Activated T-helper 1 cell treated with anti-CD3 and anti-CD28 coated beads, Interleukin-12 subunit alpha, Interleukin-12 subunit beta, Interleukin-2, Interleukin-4 antibody, amounts not matched to agents 30 ng/mL and 10 ng/mL and 1 ng/mL, durations not matched to agents 14 hours and 24 hours and 36 hours (primary cell): Measurements from ENCODE around the gene TRIM44. TPM values are rescaled to one million over a fixed set of nuclear protein-coding genes. Genes with fewer than 3 reads are reported as not detected.
"Not testable (repeated sequence)": the region's sequence is repeated elsewhere in the genome, so short reads cannot be mapped to it uniquely, and the experiment has no call there.

Source experiments
- DNase-seq: peaks from one replicate; pipeline ENCODE4 v3.0.0; 2021; ENCODE audit warnings: low spot score
- H3K27ac Mint-ChIP-seq: one replicate; pipeline ENCODE4 v1.8.0; 2021; ENCODE audit warnings: mild to moderate bottlenecking, mixed read lengths
- H3K27me3 Mint-ChIP-seq: one replicate; pipeline ENCODE4 v1.8.0; 2022; ENCODE audit warnings: mild to moderate bottlenecking, moderate library complexity, mixed read lengths; ENCODE audit not compliant: insufficient read depth
- H3K36me3 Mint-ChIP-seq: one replicate; pipeline ENCODE4 v1.8.0; 2021; ENCODE audit warnings: low read depth, mixed read lengths
- H3K4me1 Mint-ChIP-seq: one replicate; pipeline ENCODE4 v1.8.0; 2021; ENCODE audit warnings: low read depth, mixed read lengths
- H3K4me3 Mint-ChIP-seq: one replicate; pipeline ENCODE4 v1.8.0; 2021; ENCODE audit warnings: mild to moderate bottlenecking, moderate library complexity, mixed read lengths
- H3K9me3 Mint-ChIP-seq: one replicate; pipeline ENCODE4 v1.8.0; 2021; ENCODE audit warnings: mixed read lengths
- intact Hi-C: fragments of 100-400 bp; cut with micrococcal nuclease; formaldehyde crosslinking; loops from one replicate; pipeline ENCODE4 v1.15.1; 2024
- total RNA-seq: library from RNA; stranded (reverse); gene quantifications from 2 replicates; pipeline ENCODE4 v1.2.3, GENCODE V29; 2022

TRIM44 gene
- total RNA-seq, 1 donor from 2014 or later: 24.3 TPM

DNA sequence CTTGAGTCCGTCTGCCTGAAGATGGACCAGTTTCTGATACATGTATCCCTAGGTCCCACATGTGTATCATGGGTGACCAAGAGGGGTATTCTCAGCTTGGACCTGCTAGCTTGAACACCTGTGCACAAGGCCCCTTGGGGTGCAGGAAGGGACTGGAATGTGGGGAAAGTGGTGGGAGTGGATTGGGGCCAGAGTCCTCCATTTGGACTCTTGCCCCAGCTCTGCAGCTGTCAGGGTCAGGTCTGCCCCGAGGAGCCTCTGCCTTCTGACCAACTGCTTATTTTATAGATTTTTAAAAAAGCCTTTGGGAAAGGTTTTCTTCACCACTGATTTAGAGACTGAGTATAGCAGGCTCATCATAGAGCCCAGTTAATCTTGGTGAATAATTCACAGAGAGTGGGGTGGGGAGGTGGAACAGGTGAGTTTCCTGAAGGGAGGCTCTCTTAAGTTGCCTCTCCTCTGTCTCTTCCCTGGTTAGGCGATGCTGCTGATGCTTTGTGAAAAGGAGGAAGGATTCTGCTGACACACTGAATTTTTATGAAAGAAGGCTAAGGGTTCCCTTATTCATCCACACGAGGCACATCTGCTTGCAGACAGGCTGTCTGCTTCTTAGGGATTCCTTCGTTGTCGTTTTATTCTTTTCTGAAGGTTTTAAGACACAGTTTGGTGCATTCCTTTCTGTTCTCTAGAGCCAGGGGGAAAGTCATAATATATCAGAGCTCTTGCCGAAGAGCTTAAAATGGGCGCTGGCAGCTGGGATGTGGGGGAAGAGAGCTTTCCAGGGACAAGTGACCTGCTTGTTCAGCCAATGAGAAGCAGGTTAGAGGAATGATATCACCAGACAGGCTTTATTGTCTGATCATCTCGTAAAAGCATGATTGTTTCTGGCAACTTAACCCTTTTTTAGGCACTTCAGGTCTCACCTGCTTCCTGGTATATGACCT lies 19.9 kb downstream of the TRIM44 start:
- no peak for DNase-seq
- Mint-ChIP-seq H3K36me3 (peaks cover 9% of the 10 kb centered on the region), H3K4me3 (no peak overlapping the region), H3K27me3 (no peaks in the 10 kb centered on the region), H3K4me1 (peaks cover 7% of the 10 kb centered on the region), H3K27ac (no peak overlapping the region), H3K9me3 (no peaks in the 10 kb centered on the region)
- intact Hi-C loops: no loop called here

DNA sequence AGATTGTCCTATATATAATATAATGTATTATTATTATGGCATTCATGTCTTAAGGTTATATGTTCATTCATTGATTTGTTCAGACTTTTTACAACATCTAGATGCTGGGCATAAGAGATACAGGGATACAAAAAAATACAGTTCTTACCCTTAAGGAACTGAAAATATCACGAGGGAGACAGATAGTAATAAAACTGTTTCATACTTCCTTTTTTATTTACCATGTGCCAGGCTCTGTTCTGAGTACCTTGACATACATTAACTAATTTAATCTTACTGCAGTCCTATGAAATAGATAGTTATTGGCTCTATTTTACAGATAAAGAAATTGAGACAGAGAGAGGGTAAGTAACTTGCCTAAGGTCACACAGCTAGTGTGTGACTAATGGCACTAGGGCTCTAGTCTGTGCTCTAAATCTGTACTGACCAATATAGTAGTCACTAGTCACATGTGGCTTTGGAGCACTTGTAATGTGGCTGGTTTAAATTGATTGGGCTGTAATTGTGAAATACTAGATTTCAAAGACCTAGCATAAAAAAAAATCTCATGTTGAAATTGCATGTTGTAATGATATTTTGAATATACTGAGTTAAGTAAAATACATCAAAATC lies 21.3 kb downstream of the TRIM44 start:
- intact Hi-C loops: no loop called here
- Mint-ChIP-seq H3K27me3 (no peaks in the 10 kb centered on the region), H3K4me3 (no peak overlapping the region), H3K36me3 (peaks cover 12% of the 10 kb centered on the region), H3K27ac (no peak overlapping the region), H3K9me3 (no peaks in the 10 kb centered on the region), H3K4me1 (peaks cover 13% of the 10 kb centered on the region)
- DNase-seq: no peak

DNA sequence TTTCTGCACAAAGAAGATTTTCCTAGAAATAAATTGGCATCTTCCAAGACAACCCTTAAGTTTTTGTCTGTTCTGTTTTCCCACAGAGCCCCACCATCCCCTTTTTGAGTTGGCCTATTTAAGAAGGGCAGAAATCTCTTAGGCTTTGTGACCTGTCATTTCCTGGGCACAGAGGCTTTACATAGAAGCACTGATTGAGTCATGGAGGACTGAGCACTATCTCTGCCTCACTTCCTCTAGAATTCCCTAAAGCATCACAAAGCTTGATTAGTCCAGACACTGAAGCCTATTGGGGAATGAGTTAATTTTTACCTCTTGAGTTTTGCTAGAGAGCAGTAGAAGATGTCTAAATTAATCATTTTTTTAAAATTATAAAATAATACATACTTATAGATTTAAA lies 25.4 kb downstream of the TRIM44 start:
- Mint-ChIP-seq H3K27me3 (no peaks in the 10 kb centered on the region), H3K4me1 (peaks cover 6% of the 10 kb centered on the region), H3K27ac (no peak overlapping the region), H3K9me3 (no peaks in the 10 kb centered on the region), H3K36me3 (peaks cover 17% of the 10 kb centered on the region), H3K4me3 (no peak overlapping the region)
- no peak for DNase-seq
- intact Hi-C loops: no loop called here

DNA sequence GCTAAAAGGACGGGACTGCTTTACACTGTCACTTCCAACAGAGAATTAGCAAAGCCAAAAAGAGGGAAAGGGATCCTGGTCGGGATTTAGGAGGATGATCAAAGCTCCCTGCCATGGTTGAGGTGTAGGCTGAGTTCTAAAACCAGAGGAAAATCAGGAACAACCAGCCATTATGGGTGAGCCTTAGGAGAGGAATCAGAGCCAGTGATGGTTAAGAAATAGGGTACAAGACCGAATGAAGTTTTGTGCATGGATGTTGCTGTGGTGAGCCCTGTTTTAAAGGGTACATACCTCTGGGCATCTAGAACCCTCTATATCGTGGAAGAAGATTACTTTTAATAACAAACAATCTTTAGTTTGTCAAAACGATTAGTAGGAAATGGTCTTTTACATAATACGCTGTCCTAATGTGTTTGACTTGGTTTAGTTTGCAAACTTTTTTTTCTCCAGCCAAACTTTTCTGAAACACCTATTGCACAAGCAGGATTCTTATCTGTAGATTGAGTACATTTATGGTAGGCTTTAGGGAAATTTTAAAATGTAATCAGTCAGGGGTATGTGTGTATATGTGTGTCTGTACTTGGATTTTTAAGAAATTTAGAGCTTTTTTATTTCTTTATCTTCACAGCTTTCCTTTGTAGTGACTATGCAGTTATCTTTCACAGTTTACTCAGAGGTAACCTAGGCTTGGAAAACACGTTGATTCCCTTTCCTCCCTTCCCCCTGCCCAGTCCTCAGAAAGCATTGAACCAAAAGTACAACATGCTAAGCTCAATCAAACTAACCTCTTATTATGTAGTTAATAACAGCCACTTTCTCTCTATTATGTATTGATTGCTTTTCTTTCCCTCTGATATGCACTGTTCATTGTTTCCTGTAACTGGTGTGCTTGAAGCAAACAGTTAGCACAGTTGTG lies 26.8 kb downstream of the TRIM44 start:
- no peaks in the 10 kb centered on the region for H3K9me3 Mint-ChIP-seq
- no peak overlapping the region for H3K27ac Mint-ChIP-seq
- peaks cover 17% of the 10 kb centered on the region for H3K36me3 Mint-ChIP-seq
- intact Hi-C loops: no loop called here
- peaks cover 6% of the 10 kb centered on the region for H3K4me1 Mint-ChIP-seq
- H3K4me3 Mint-ChIP-seq: no peak overlapping the region
- H3K27me3 Mint-ChIP-seq: no peaks in the 10 kb centered on the region
- DNase-seq: no peak

GRCh38 chr11:35702126-35702525 lies 39.6 kb downstream of the TRIM44 start:
- no peak overlapping the region for H3K27ac Mint-ChIP-seq
- no peaks in the 10 kb centered on the region for H3K4me1 Mint-ChIP-seq
- peaks cover 2% of the 10 kb centered on the region for H3K36me3 Mint-ChIP-seq
- no peaks in the 10 kb centered on the region for H3K27me3 Mint-ChIP-seq
- intact Hi-C loops: no loop called here
- no peak overlapping the region for H3K4me3 Mint-ChIP-seq
- peaks cover 18% of the 10 kb centered on the region for H3K9me3 Mint-ChIP-seq
- no peak for DNase-seq

- Mint-ChIP-seq H3K9me3 (peaks cover 4% of the 10 kb centered on the region), H3K4me1 (no peaks in the 10 kb centered on the region), H3K27me3 (no peaks in the 10 kb centered on the region), H3K4me3 (no peak overlapping the region), H3K36me3 (no peaks in the 10 kb centered on the region), H3K27ac (no peak overlapping the region)
- intact Hi-C loops: no loop called here
- DNase-seq: no peak
Measured at GRCh38 chr11:35709376-35709775, 46.8 kb downstream of the TRIM44 start.

DNA sequence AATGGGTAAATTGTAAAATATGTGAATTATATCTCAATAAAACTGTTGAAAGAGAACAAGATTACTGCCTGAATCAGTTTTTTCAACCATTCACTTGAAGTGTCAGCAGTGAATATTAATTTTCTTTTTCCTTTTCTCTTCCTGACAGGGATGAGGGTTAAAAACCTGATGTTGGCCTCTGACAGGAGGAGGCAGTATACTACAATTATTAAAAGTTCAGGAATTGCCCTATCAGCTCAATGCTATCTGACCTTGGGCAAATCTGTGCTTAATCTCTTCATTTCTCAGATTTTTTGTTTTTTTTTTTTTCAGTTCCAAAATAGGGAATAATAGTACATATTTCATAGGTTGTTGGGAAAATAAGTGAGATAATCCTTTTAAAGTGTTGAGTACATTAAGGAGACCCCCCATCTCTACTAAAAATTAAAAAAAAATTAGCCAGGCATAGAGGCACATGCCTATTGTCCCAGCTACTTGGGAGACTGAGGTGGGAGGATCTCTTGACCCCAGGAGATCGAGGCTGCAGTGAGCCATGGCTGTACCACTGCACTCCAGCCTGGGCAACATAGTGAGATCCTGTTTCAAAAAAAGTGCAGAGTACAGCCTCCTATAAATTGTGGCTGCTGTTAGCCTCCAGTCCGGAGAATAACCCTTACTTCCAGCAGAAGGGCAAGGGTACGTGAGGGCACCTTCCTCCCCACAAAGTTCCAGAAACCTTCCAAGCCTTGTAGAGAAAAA lies 48.8 kb downstream of the TRIM44 start:
- H3K27me3 Mint-ChIP-seq: no peaks in the 10 kb centered on the region
- DNase-seq: no peak
- H3K4me1 Mint-ChIP-seq: no peaks in the 10 kb centered on the region
- H3K36me3 Mint-ChIP-seq: peaks cover 2% of the 10 kb centered on the region
- intact Hi-C loops: no loop called here
- H3K9me3 Mint-ChIP-seq: peaks cover 6% of the 10 kb centered on the region
- no peak overlapping the region for H3K4me3 Mint-ChIP-seq
- H3K27ac Mint-ChIP-seq: no peak overlapping the region

GRCh38 chr11:35711924-35712323 lies 49.3 kb downstream of the TRIM44 start:
- intact Hi-C loops: no loop called here
- no peaks in the 10 kb centered on the region for H3K27me3 Mint-ChIP-seq
- H3K4me1 Mint-ChIP-seq: no peaks in the 10 kb centered on the region
- peaks cover 6% of the 10 kb centered on the region for H3K9me3 Mint-ChIP-seq
- H3K4me3 Mint-ChIP-seq: no peak overlapping the region
- H3K27ac Mint-ChIP-seq: no peak overlapping the region
- H3K36me3 Mint-ChIP-seq: peaks cover 2% of the 10 kb centered on the region
- DNase-seq: no peak

- Mint-ChIP-seq H3K27me3 (no peaks in the 10 kb centered on the region), H3K4me3 (no peak overlapping the region), H3K9me3 (peaks cover 6% of the 10 kb centered on the region)
Measured at GRCh38 chr11:35712533-35712932, 50.0 kb downstream of the TRIM44 start.

DNA sequence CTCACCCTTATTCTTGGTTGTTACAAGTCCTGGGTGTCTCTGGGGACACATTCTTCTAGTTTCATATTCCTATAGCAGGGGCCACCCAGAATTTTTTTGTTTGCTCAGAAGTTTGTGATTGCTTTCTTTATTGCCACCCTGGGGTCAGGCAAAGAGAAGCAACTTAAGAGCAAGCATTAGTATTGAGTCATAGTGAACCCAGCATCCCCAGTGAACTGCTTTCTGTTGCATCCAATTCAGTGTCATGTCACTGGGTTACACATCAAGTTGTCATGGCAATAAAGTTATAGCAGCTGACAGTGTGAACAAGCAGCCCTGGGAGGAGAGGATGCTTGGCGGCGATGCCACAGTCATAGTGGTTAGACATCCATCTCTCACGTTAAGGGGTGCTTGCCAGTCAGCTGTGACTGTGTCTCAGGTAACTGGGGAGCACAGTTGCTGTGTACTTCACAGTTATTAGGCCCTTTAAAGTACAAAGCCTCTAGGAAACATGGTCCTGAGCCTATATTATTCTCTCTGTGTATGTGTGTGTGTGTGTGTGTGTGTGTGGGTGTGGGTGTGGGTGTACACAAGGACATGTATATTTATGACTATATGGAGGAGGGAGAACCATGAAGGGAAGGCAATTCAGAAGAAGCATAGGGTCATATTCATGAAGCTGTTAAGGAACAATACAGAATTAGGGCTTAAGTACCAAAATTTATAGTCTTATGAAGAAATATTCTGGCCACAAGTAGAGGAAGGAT lies 52.5 kb downstream of the TRIM44 start:
- no peak for DNase-seq
- Mint-ChIP-seq H3K4me3 (no peak overlapping the region), H3K4me1 (no peaks in the 10 kb centered on the region), H3K9me3 (peaks cover 6% of the 10 kb centered on the region), H3K27me3 (no peaks in the 10 kb centered on the region), H3K27ac (no peak overlapping the region), H3K36me3 (peaks cover 2% of the 10 kb centered on the region)
- intact Hi-C loops: no loop called here

More at GRCh38 chr11:35712533-35712932, 50.0 kb downstream of the TRIM44 start:
- Mint-ChIP-seq H3K4me1 (no peaks in the 10 kb centered on the region), H3K36me3 (peaks cover 2% of the 10 kb centered on the region), H3K27ac (no peak overlapping the region)
- intact Hi-C loops: no loop called here
- DNase-seq: no peak

DNA sequence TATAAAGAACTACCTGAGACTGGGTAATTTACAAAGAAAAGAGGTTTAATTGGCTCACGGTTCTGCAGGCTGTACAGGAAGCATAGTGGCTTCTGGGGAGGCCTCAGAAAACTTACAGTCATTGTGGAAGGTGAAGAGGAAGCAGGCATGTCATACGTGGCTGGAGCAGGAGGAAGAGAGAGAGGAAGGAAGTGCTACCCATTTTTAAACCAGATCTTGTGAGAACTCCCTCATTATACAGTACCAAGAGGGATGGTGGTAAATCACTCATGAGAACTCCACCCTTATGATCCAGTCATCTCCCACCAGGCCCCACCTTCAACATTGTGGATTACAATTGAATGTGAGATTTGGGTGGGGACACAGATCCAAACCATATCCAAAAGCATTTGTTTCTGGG lies 53.1 kb downstream of the TRIM44 start:
- H3K36me3 Mint-ChIP-seq, intact Hi-C loops, H3K4me1 Mint-ChIP-seq, DNase-seq, H3K4me3 Mint-ChIP-seq, H3K27ac Mint-ChIP-seq, H3K9me3 Mint-ChIP-seq, H3K27me3 Mint-ChIP-seq: not testable (repeated sequence)

DNA sequence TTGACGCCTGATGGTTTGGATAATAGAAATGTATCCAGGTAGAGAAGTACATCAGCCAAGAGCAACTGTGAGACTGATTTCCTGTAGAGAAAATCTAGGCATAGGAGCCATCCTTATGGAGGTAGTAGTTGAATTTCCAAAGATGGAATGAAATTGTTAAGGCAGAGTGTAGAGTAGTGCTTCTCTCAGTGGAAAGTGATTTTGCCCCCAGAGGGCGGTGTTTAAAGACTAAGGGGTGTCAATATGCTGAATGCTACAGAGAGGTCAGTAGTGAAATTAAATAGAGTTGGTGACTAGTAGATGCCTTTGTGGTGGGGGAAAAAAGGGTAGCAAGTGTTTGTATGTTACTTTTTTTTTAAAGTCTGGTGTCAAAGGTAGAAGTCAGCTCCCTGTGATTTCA lies 54.5 kb downstream of the TRIM44 start:
- Mint-ChIP-seq H3K9me3 (peaks cover 6% of the 10 kb centered on the region), H3K36me3 (peaks cover 2% of the 10 kb centered on the region), H3K27ac (no peak overlapping the region), H3K27me3 (no peaks in the 10 kb centered on the region), H3K4me3 (no peak overlapping the region), H3K4me1 (no peaks in the 10 kb centered on the region)
- intact Hi-C loops: no loop called here
- DNase-seq: no peak
